ENCODE data around the gene C16orf78.

DNA sequence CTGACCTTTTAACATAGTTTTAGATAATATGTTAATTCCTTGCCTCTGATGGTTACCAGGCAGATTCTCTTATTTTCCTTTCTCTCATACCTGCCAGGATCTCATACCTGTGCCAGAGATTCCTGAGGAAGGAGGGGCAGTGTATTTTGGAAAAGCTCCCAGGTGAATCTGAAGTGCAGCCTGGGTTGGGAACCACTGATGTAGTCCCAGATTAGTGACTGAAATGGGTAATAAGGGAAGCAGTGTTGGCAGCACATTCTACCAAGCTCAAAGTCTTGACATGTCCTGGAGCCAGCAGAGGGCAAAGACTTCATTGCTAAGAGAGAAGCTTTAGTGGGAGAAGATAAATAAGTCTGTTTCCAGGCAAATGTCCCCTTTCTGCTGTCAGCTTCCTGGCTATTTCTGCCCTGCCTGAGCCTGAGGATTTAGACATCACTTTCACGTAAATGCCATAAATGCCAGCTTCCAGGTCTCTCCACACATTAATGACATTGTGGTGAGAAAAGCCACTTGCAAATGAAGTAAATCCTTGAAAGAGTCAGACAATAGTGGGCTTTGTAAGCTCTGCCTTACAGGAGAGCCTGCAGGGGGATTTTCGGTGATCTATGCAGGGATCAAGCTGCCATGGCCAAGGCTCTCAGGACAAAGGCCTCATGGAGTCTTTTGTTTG is 40.9 kb upstream of the C16orf78 start:
- TF ChIP-seq, protein P1, sequence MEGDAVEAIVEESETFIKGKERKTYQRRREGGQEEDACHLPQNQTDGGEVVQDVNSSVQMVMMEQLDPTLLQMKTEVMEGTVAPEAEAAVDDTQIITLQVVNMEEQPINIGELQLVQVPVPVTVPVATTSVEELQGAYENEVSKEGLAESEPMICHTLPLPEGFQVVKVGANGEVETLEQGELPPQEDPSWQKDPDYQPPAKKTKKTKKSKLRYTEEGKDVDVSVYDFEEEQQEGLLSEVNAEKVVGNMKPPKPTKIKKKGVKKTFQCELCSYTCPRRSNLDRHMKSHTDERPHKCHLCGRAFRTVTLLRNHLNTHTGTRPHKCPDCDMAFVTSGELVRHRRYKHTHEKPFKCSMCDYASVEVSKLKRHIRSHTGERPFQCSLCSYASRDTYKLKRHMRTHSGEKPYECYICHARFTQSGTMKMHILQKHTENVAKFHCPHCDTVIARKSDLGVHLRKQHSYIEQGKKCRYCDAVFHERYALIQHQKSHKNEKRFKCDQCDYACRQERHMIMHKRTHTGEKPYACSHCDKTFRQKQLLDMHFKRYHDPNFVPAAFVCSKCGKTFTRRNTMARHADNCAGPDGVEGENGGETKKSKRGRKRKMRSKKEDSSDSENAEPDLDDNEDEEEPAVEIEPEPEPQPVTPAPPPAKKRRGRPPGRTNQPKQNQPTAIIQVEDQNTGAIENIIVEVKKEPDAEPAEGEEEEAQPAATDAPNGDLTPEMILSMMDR (IDR thresholded peaks at IDR 0.05): no peak
- TF ChIP-seq POLR2A (IDR thresholded peaks at IDR 0.05): no peak
